ENCODE data around the gene GK2. TPM values are rescaled to one million over a fixed set of nuclear protein-coding genes. Genes with fewer than 3 reads are reported as not detected.

Gene GK2
- polyA plus RNA-seq, 1 donor (not counting 4 experiments of a cell fraction or from before 2014, with no cell fraction given), result not detected

- no peaks in the 10 kb centered on the region for H4K20me1 ChIP-seq (ENCODE audit: control insufficient read depth, extremely low read depth, insufficient read depth, low read length)
- H3K4me2 ChIP-seq (ENCODE audit: control insufficient read depth, extremely low read depth, insufficient read depth, low read depth, low read length), result no peak overlapping the region
- H3K27me3 ChIP-seq (ENCODE audit: control insufficient read depth, extremely low read depth, insufficient read depth, low read length), result no peaks in the 10 kb centered on the region
- no peak overlapping the region for H2AFZ ChIP-seq (ENCODE audit: control insufficient read depth, low read length)
- H3K36me3 ChIP-seq (ENCODE audit: control insufficient read depth in 2 of 2, extremely low read depth in 1 of 2, insufficient read depth in 2 of 2, low read length in 2 of 2), result no peaks in the 10 kb centered on the region
- dilution Hi-C loops (cut with MboI; ENCODE audit: extremely low pct_ligation_motif_present, low sequenced_read_pairs), result no loop called here
- no peaks in the 10 kb centered on the region for H3K9me3 ChIP-seq (ENCODE audit: control insufficient read depth, low read depth, low read length)
- H3K9me1 ChIP-seq (ENCODE audit: control insufficient read depth, extremely low read depth, insufficient read depth, low read length), result no peaks in the 10 kb centered on the region
- H3K9ac ChIP-seq (ENCODE audit: control insufficient read depth, extremely low read depth, insufficient read depth, low read length), result no peak overlapping the region
- no peaks in the 10 kb centered on the region for H3K4me1 ChIP-seq (ENCODE audit: control insufficient read depth, extremely low read depth, insufficient read depth, low read length)
- FAIRE-seq (no peak), DNase-seq (ENCODE audit: low read depth, low spot score) (no peak)
- no peaks in the 10 kb centered on the region for H3K79me2 ChIP-seq (ENCODE audit: control insufficient read depth, insufficient read depth, low read length)
- H3K27ac ChIP-seq (ENCODE audit: control insufficient read depth, insufficient read depth, low read length), result no peak overlapping the region
- H3K4me3 ChIP-seq (ENCODE audit: control insufficient read depth in 2 of 3, extremely low read depth in 1 of 3, insufficient read depth in 2 of 3, low read depth in 1 of 3, low read length in 3 of 3), result no peak overlapping the region
- TF ChIP-seq EZH2 (IDR thresholded peaks at IDR 0.05; ENCODE audit: low read length), result no peak
- TF ChIP-seq CTCF (optimal IDR thresholded peaks at IDR 0.05 in 1 of 3, IDR thresholded peaks at IDR 0.05 in 1 of 3, conservative IDR thresholded peaks at IDR 0.05 in 1 of 3; ENCODE audit: extremely low read depth in 1 of 3, insufficient read depth in 2 of 3, low read length in 3 of 3), result no peak
Measured at GRCh38 chr4:79454656-79455055, 46.6 kb upstream of the GK2 start.

GRCh38 chr4:79450053-79450452, 42.0 kb upstream of the GK2 start:
- dilution Hi-C loops (cut with MboI; ENCODE audit: extremely low pct_ligation_motif_present, low sequenced_read_pairs), result no loop called here
- no peak for FAIRE-seq
- H2AFZ ChIP-seq (ENCODE audit: control insufficient read depth, low read length), result no peak overlapping the region

More at GRCh38 chr4:79450053-79450452, 42.0 kb upstream of the GK2 start:
- TF ChIP-seq CTCF (optimal IDR thresholded peaks at IDR 0.05 in 1 of 3, IDR thresholded peaks at IDR 0.05 in 1 of 3, conservative IDR thresholded peaks at IDR 0.05 in 1 of 3; ENCODE audit: extremely low read depth in 1 of 3, insufficient read depth in 2 of 3, low read length in 3 of 3) (no peak), EZH2 (IDR thresholded peaks at IDR 0.05; ENCODE audit: low read length) (no peak)
- H3K36me3 ChIP-seq (ENCODE audit: control insufficient read depth in 2 of 2, extremely low read depth in 1 of 2, insufficient read depth in 2 of 2, low read length in 2 of 2), result no peaks in the 10 kb centered on the region
- no peak overlapping the region for H3K4me2 ChIP-seq (ENCODE audit: control insufficient read depth, extremely low read depth, insufficient read depth, low read depth, low read length)
- no peak overlapping the region for H3K27ac ChIP-seq (ENCODE audit: control insufficient read depth, insufficient read depth, low read length)
- no peak for DNase-seq (ENCODE audit: low read depth, low spot score)
- no peaks in the 10 kb centered on the region for H3K9me3 ChIP-seq (ENCODE audit: control insufficient read depth, low read depth, low read length)
- no peaks in the 10 kb centered on the region for H3K27me3 ChIP-seq (ENCODE audit: control insufficient read depth, extremely low read depth, insufficient read depth, low read length)
- H4K20me1 ChIP-seq (ENCODE audit: control insufficient read depth, extremely low read depth, insufficient read depth, low read length), result no peaks in the 10 kb centered on the region
- no peaks in the 10 kb centered on the region for H3K4me1 ChIP-seq (ENCODE audit: control insufficient read depth, extremely low read depth, insufficient read depth, low read length)
- H3K9ac ChIP-seq (ENCODE audit: control insufficient read depth, extremely low read depth, insufficient read depth, low read length), result no peak overlapping the region
- no peaks in the 10 kb centered on the region for H3K79me2 ChIP-seq (ENCODE audit: control insufficient read depth, insufficient read depth, low read length)
- H3K9me1 ChIP-seq (ENCODE audit: control insufficient read depth, extremely low read depth, insufficient read depth, low read length), result no peaks in the 10 kb centered on the region
- H3K4me3 ChIP-seq (ENCODE audit: control insufficient read depth in 2 of 3, extremely low read depth in 1 of 3, insufficient read depth in 2 of 3, low read depth in 1 of 3, low read length in 3 of 3), result no peak overlapping the region
